Colonic mucosa (tissue), 4 donors: ENCODE measurements around the gene ASPDH. TPM values are rescaled to one million over a fixed set of nuclear protein-coding genes. Genes with fewer than 3 reads are reported as not detected.

Source experiments
- DNase-seq: peaks from one replicate; pipeline ENCODE4 v3.0.0-alpha.2; 2020
- H3K27ac ChIP-seq: fragments of 200-600 bp; one replicate; pipeline ENCODE4 v1.8.0; 2021
- H3K27me3 ChIP-seq: fragments of 200-600 bp; one replicate; pipeline ENCODE4 v1.8.0; 2021
- H3K36me3 ChIP-seq: fragments of 200-600 bp; one replicate; pipeline ENCODE4 v1.8.0; 2021
- H3K4me1 ChIP-seq: fragments of 200-600 bp; one replicate; pipeline ENCODE4 v1.8.0; 2021; ENCODE audit warnings: mild to moderate bottlenecking
- H3K4me3 ChIP-seq: fragments of 200-600 bp; one replicate; pipeline ENCODE4 v1.8.0; 2021
- H3K9ac ChIP-seq, 2 donors: one replicate each; pipeline ENCODE4 v1.7.0; 2013; ENCODE audit warnings: control low read depth in 2 of 2, low read depth in 2 of 2, low read length in 2 of 2
- H3K9me3 ChIP-seq: fragments of 200-600 bp; one replicate; pipeline ENCODE4 v1.8.0; 2021
- CTCF ChIP-seq: fragments of 200-600 bp; IDR thresholded peaks from one replicate; pipeline ENCODE4 v1.8.0; 2022; ENCODE audit warnings: antibody characterized with exemption, mild to moderate bottlenecking
- intact Hi-C: fragments of 100-400 bp; cut with DNase I; formaldehyde crosslinking; loops from one replicate; pipeline ENCODE4 v1.14.1; 2022
- total RNA-seq, 2 donors: library from RNA; stranded (reverse); fragmentation: NEBNext Ultra II Directional in 1 of 2; extraction: Animal tissue kit (Norgen Biotek cat#: 25700) in 1 of 2; gene quantifications; one replicate each; pipeline ENCODE4 v1.2.1, GENCODE V29; 2021
- donor health status: healthy.
- donor health status: DM: no; HTN: no; CAD: no.
- donor health status: DM: no; HTN: no; CAD: no.

Gene ASPDH
- total RNA-seq, 2 donors from 2014 or later, result not detected

DNA sequence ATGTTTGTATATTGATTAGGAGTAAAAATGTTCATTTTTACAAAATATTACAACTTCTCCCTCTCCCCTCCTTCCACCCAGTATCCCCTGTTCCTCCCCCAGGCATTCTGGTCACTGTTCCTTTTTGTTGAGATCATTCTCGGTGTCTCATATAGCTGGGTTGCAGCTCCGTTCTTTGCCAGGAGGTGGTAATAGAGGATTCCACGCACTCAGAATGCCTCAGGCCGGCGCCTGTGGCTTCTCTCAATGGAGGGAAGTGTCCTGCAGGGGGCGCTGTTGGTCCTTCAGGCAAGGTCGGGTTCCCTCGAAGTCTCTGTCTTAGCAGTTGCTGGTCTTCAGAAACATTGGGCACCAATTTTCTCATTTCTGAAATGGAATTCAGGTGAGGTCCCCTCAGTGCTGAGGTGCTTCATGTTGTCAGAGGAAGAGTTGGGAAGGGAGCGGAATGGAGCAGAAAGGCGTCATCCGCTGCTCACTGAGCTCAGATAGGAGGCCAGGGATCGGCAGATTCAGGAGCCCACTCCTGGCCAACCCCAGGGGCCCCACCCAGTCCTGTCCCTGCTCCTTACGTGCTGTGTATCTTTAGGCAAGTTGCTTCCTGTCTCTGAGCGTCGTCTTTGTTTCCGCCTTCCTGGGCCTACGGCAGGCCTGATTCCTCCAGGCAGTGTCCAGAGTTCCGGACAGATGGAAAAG is 26.7 kb downstream of the ASPDH start:
- Histone ChIP-seq H3K27ac (no peak overlapping the region), H3K4me1 (no peaks in the 10 kb centered on the region), H3K36me3 (no peaks in the 10 kb centered on the region), H3K4me3 (no peak overlapping the region), H3K9ac (no peak overlapping the region), H3K9me3 (no peaks in the 10 kb centered on the region), H3K27me3 (no peaks in the 10 kb centered on the region)
- intact Hi-C loops, result no loop called here
- DNase-seq, result peak; percentile 41
- TF ChIP-seq CTCF, result no peak

DNA sequence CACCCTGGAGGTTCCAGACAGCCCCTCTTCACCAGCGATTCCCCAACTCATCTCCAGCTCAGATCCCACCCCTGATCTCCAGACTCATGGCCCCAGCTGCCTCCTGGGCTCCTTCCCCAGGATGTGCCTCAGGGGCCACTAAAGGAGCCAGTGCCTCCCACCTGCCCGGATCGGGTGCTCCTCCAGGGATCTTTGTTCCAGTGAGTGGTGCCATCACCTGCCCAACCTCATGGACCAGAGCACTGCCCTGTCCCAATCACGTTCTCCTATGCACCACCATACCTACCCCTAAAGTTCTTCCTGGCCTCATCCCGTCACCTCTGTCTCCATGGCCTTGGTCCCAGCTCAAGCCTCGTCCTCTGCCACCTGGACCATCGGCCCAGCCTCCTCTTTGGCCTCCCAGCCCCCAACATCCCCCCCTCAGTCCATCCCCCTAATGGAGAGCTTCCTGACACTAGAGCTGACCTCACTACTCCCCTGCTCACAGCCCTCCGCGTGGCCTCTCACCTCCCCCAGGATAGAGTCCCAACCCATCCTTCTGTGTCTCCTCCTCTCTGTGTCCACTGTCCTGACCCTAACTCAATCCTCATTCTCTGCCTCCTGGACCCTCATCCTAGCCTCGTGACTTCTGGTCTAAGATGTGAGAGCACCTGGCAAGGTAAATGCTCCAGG is 28.3 kb downstream of the ASPDH start:
- DNase-seq, result no peak
- H3K27ac ChIP-seq, result no peak overlapping the region
- TF ChIP-seq CTCF, result no peak
- H3K4me3 ChIP-seq, result no peak overlapping the region
- no peaks in the 10 kb centered on the region for H3K4me1 ChIP-seq
- intact Hi-C loops, result no loop called here
- peaks cover 5% of the 10 kb centered on the region for H3K36me3 ChIP-seq
- no peaks in the 10 kb centered on the region for H3K27me3 ChIP-seq
- no peaks in the 10 kb centered on the region for H3K9me3 ChIP-seq
- H3K9ac ChIP-seq, result no peak overlapping the region

DNA sequence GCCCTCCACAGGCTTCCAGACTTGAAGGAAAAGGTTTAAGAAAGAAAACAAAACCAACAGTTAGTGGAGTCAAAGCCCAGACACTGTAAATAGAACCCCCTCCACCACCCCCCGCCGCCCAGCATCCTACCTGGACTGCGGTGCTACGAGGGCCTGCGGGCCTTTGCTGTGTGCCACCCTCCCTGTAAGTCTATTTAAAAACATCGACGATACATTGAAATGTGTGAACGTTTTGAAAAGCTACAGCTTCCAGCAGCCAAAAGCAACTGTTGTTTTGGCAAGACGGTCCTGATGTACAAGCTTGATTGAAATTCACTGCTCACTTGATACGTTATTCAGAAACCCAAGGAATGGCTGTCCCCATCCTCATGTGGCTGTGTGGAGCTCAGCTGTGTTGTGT is 30.8 kb downstream of the ASPDH start:
- H3K9me3 ChIP-seq, result no peaks in the 10 kb centered on the region
- no peak overlapping the region for H3K27ac ChIP-seq
- DNase-seq, result no peak
- no peak overlapping the region for H3K4me3 ChIP-seq
- H3K27me3 ChIP-seq, result no peaks in the 10 kb centered on the region
- H3K36me3 ChIP-seq, result peaks cover 9% of the 10 kb centered on the region
- no peak for TF ChIP-seq CTCF
- H3K9ac ChIP-seq, result no peak overlapping the region
- intact Hi-C loops, result no loop called here
- no peaks in the 10 kb centered on the region for H3K4me1 ChIP-seq

GRCh38 chr19:50482271-50482855 is 31.4 kb downstream of the ASPDH start:
- intact Hi-C loops, result no loop called here
- Histone ChIP-seq H3K27ac (no peak overlapping the region), H3K27me3 (no peaks in the 10 kb centered on the region), H3K4me1 (peaks cover 4% of the 10 kb centered on the region), H3K9ac (no peak overlapping the region), H3K36me3 (peaks cover 9% of the 10 kb centered on the region), H3K9me3 (no peaks in the 10 kb centered on the region), H3K4me3 (no peak overlapping the region)
- TF ChIP-seq CTCF, result no peak
- DNase-seq, result no peak

DNA sequence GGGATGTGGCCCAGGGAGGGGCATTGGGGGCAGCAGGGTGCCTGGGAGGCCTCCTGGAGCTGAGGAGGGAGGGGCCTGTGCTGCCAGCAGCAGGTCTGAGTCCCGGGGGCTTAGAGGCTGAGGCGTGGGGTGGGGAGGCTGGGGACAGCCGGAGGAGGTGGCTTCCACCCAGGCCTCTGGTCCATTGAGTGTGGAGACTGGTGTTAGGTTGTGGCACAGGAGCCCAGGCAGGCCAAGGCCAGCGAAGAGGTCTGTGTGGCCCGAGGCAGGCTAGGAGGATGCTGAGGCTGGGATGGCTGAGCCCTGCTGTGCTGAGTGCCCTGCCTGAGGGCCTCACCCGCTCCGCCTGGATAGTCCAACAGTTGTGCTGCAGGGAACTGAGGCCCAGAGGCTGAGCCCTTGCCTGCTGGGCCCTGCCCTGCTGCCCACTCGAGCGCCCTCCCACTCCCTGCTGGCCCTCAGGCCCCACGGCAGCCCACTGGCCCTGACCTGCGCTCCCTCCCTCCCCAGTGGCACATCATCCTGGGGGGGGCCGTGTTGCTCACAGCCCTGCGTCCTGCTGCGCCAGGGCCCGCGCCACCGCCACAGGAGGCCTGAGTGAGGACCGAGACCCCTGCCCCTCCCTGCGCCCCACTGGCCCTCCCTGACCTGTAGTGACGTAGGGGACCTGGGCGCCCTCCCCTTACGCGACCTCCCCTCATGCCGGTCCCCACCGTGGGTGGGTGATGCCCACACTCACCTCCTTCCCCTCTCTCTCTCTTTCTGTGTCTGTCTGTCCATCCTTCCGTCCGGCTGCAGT is 32.2 kb downstream of the ASPDH start:
- H3K4me3 ChIP-seq, result no peak overlapping the region
- peaks cover 8% of the 10 kb centered on the region for H3K4me1 ChIP-seq
- no peaks in the 10 kb centered on the region for H3K27me3 ChIP-seq
- intact Hi-C loops, result no loop called here
- H3K27ac ChIP-seq, result no peak overlapping the region
- no peak overlapping the region for H3K9ac ChIP-seq
- no peak for DNase-seq
- no peak for TF ChIP-seq CTCF
- no peaks in the 10 kb centered on the region for H3K9me3 ChIP-seq
- peaks cover 9% of the 10 kb centered on the region for H3K36me3 ChIP-seq
